ENCODE results near the gene CDPF1. TPM values are rescaled to one million over a fixed set of nuclear protein-coding genes. Genes with fewer than 3 reads are reported as not detected.
A peak's percentile ranks its signal among the peaks of the same experiment; 100 is the strongest.

CDPF1 gene
- total RNA-seq, 4 donors from 2014 or later: 3.0 to 12.4 (median 5.2) TPM

GRCh38 chr22:46288846-46289243 is 38.8 kb upstream of the CDPF1 start:
- Histone ChIP-seq H3K4me3 (peak overlapping the region in 1 of 4 donors; percentile 52), H3K27me3 (no peaks in the 10 kb centered on the region), H3K36me3 (peaks cover 4 to 97% (median 8%) of the 10 kb centered on the region in 3 donors), H3K27ac (peak overlapping the region in 2 of 4 donors; percentile 44 to 53), H3K4me1 (peaks cover 0 to 21% (median 10%) of the 10 kb centered on the region in 3 donors), H3K9me3 (peaks cover 0 to 7% (median 0%) of the 10 kb centered on the region in 3 donors)
- WGBS, 2 donors: 93% methylated on average over 3 of the region's 7 CpGs; no CpG with 5 or more reads in 1 of the 2 donors
- intact Hi-C loops (cut with DNase I): no loop called here
- TF ChIP-seq, protein P1, sequence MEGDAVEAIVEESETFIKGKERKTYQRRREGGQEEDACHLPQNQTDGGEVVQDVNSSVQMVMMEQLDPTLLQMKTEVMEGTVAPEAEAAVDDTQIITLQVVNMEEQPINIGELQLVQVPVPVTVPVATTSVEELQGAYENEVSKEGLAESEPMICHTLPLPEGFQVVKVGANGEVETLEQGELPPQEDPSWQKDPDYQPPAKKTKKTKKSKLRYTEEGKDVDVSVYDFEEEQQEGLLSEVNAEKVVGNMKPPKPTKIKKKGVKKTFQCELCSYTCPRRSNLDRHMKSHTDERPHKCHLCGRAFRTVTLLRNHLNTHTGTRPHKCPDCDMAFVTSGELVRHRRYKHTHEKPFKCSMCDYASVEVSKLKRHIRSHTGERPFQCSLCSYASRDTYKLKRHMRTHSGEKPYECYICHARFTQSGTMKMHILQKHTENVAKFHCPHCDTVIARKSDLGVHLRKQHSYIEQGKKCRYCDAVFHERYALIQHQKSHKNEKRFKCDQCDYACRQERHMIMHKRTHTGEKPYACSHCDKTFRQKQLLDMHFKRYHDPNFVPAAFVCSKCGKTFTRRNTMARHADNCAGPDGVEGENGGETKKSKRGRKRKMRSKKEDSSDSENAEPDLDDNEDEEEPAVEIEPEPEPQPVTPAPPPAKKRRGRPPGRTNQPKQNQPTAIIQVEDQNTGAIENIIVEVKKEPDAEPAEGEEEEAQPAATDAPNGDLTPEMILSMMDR (IDR thresholded peaks at IDR 0.05): no peak
- TF ChIP-seq POLR2A (IDR thresholded peaks at IDR 0.05): no peak
- DNase-seq: no peak

- peak; percentile 36 for DNase-seq
- 76 to 81% methylated on average over 10 to 14 of the region's 24 CpGs for WGBS, 2 donors
- intact Hi-C loops (cut with DNase I): no loop called here
- Histone ChIP-seq H3K4me1 (peaks cover 0 to 18% (median 10%) of the 10 kb centered on the region in 3 donors), H3K36me3 (peaks cover 4 to 98% (median 8%) of the 10 kb centered on the region in 3 donors), H3K27me3 (no peaks in the 10 kb centered on the region), H3K4me3 (peak overlapping the region in 3 of 4 donors; percentile 18 to 52 (median 21)), H3K27ac (peak overlapping the region in 3 of 4 donors; percentile 36 to 53 (median 49)), H3K9me3 (peaks cover 0 to 7% (median 0%) of the 10 kb centered on the region in 3 donors)
- TF ChIP-seq, protein P1 (IDR thresholded peaks at IDR 0.05): no peak
- TF ChIP-seq POLR2A (IDR thresholded peaks at IDR 0.05): no peak
These were observed 38.0 kb upstream of the CDPF1 start for GRCh38 chr22:46287873-46288751.

DNA sequence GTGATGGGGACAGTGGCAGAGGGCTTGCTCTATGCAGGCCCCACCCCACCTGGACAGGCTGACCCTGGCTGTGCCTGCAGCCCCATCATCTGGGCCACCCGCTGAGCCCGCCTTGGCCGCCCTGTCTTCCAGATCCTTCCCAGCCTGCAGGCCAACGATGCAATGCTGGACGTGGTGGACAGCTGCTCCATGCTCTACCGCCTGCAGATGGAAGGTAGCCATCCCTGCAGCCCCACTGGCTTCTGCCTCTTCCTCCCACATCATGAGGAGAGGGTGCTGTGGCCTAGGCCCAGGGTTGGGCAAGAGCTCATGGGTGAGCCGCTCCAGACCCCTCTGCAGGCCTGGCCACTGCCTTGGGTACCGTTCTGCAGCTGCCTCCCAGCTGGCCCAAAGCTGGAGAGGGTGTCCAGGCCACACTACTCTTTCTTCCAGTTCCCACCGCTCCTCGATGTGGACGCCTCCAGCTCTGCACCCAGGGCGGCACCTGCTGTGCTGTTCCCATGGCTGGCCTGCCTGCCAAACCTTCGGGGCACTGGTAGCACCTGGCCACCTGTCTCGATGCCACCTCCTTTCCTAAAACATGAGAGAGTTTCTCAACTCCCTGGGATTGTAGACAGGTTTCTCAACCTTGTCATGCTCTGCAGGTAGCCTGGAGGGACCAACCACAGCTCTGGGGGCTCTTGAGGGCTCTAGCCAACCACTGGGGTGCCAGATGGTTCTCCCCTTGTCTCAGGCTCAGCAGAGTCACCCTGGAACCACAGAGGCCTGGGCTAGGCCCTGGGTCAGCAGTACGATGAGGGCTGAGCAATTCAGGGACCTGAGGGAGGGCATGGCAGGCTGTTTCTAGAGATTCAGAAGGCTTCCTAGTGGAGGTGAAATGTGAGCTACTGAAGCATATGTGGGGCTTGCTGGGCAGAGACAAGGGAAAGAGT is 37.1 kb upstream of the CDPF1 start:
- no peak for DNase-seq
- H3K27me3 ChIP-seq: no peaks in the 10 kb centered on the region
- 91% methylated on average over 7 of the region's 15 CpGs; no CpG with 5 or more reads in 1 of the 2 donors for whole genome bisulfite sequencing, 2 donors
- H3K27ac ChIP-seq: peak overlapping the region in 3 of 4 donors; percentile 36 to 53 (median 49)
- peaks cover under 1 to 98% (median 2%) of the 10 kb centered on the region in 3 donors for H3K36me3 ChIP-seq
- TF ChIP-seq, protein P1 (IDR thresholded peaks at IDR 0.05): no peak
- no peak for TF ChIP-seq POLR2A (IDR thresholded peaks at IDR 0.05)
- H3K4me3 ChIP-seq: peak overlapping the region in 2 of 4 donors; percentile 21 to 52
- peaks cover 0 to 18% (median 10%) of the 10 kb centered on the region in 3 donors for H3K4me1 ChIP-seq
- intact Hi-C loops (cut with DNase I): no loop called here
- H3K9me3 ChIP-seq: peaks cover 0 to 5% (median 0%) of the 10 kb centered on the region in 3 donors

DNA sequence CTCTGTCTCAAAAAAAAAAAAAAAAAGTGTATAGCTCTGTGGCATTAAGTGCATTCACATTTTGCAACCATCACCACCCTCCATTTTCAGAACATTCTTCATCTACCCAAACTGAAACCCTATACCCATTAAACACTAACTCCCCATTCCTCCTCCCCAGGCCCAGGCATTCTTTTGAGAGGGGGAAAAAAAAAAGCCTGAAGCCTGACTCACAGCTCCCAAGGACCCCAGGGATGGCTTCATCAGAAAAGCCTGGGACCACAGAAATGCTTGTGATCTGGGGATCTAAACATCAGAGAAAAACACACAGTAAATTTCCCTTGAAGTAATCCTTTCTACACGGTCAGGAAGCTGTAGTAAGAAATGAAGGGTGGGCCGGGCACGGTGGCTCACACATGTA is 35.9 kb upstream of the CDPF1 start:
- Histone ChIP-seq H3K4me3 (no peak overlapping the region), H3K27me3 (no peaks in the 10 kb centered on the region), H3K36me3 (peaks cover 0 to 98% (median 3%) of the 10 kb centered on the region in 3 donors), H3K27ac (no peak overlapping the region), H3K4me1 (peaks cover 0 to 19% (median 10%) of the 10 kb centered on the region in 3 donors), H3K9me3 (no peaks in the 10 kb centered on the region)
- no peak for DNase-seq
- intact Hi-C loops (cut with DNase I): no loop called here
- TF ChIP-seq, protein P1 (IDR thresholded peaks at IDR 0.05): no peak
- no peak for TF ChIP-seq POLR2A (IDR thresholded peaks at IDR 0.05)
- 92% methylated on average over 3 of the region's 3 CpGs; no CpG with 5 or more reads in 1 of the 2 donors for WGBS, 2 donors

Measured in esophagus squamous epithelium (tissue), 5 donors.